Neural cell (in vitro differentiated cells): ENCODE measurements around the gene GPR152. TPM values are rescaled to one million over a fixed set of nuclear protein-coding genes. Genes with fewer than 3 reads are reported as not detected.

ENCODE experiments used
- H2AFZ ChIP-seq: fragments of 200-600, 300-800 bp; sonication (generic), shearing (Covaris generic); 2 replicates; pipeline ENCODE4 v1.6.0; 2014; ENCODE audit warnings: low read depth, mild to moderate bottlenecking, antibody characterized with exemption, low read length, moderate library complexity
- H3F3A ChIP-seq: fragments of 200-600 bp; shearing (Covaris generic); 2 replicates; pipeline ENCODE4 v1.6.1; 2016; ENCODE audit warnings: mild to moderate bottlenecking, moderate library complexity, mixed read lengths, antibody characterized with exemption, low read length; ENCODE audit not compliant: insufficient read depth, poor library complexity, severe bottlenecking
- H3K27ac ChIP-seq: fragments of 200-600, 300-800 bp; sonication (generic), shearing (Covaris generic); 2 replicates; pipeline ENCODE4 v1.5.1; 2014; ENCODE audit warnings: mild to moderate bottlenecking, low read length, moderate library complexity
- H3K27me3 ChIP-seq: fragments of 300-800, 200-600 bp; sonication (generic), shearing (Covaris generic); 2 replicates; pipeline ENCODE4 v1.6.0; 2014; ENCODE audit warnings: mild to moderate bottlenecking, low read depth, low read length, moderate library complexity; ENCODE audit not compliant: insufficient read depth
- H3K36me3 ChIP-seq: fragments of 300-800, 200-600 bp; sonication (generic), shearing (Covaris generic); 2 replicates; pipeline ENCODE4 v1.5.1; 2014; ENCODE audit warnings: mild to moderate bottlenecking, antibody characterized with exemption, low read length, moderate library complexity; ENCODE audit not compliant: insufficient read depth
- H3K4me2 ChIP-seq: fragments of 300-800, 200-600 bp; sonication (generic), shearing (Covaris generic); 2 replicates; pipeline ENCODE4 v1.6.0; 2014; ENCODE audit warnings: mild to moderate bottlenecking, low read length
- H3K4me3 ChIP-seq: fragments of 300-800, 200-600 bp; sonication (generic), shearing (Covaris generic); 2 replicates; pipeline ENCODE4 v1.5.1; 2014; ENCODE audit warnings: mild to moderate bottlenecking, low read length, moderate library complexity
- H3K79me2 ChIP-seq: fragments of 200-600 bp; shearing (Covaris generic); replicated peaks from 2 replicates; pipeline ENCODE4 v1.6.0; 2014; ENCODE audit warnings: mild to moderate bottlenecking, low read length, moderate library complexity; ENCODE audit not compliant: insufficient read depth
- H3K9ac ChIP-seq: fragments of 300-800, 200-600 bp; sonication (generic), shearing (Covaris generic); 2 replicates; pipeline ENCODE4 v1.6.1; 2016; ENCODE audit warnings: mild to moderate bottlenecking, low read length, mixed read lengths
- H3K9me2 ChIP-seq: fragments of 200-600 bp; shearing (Covaris generic); 2 replicates; pipeline ENCODE4 v1.6.1; 2016; ENCODE audit warnings: mild to moderate bottlenecking, low read length, mixed read lengths; ENCODE audit not compliant: insufficient read depth
- H3K9me3 ChIP-seq: fragments of 200-600, 300-800 bp; sonication (generic), shearing (Covaris generic); 2 replicates; pipeline ENCODE4 v1.6.1; 2016; ENCODE audit warnings: mild to moderate bottlenecking, mixed run types, low read length, moderate library complexity, mixed read lengths
- H4K20me1 ChIP-seq: fragments of 200-600 bp; shearing (Covaris generic); 2 replicates; pipeline ENCODE4 v1.6.1; 2016; ENCODE audit warnings: mild to moderate bottlenecking, mixed run types; ENCODE audit not compliant: insufficient read depth
- CTCF ChIP-seq: fragments of 450-650 bp; IDR thresholded peaks from 2 replicates; pipeline ENCODE4 v1.5.1; 2014; ENCODE audit warnings: antibody characterized with exemption, mild to moderate bottlenecking, moderate library complexity; ENCODE audit not compliant: poor library complexity, severe bottlenecking
- EP300 ChIP-seq: fragments of 450-650 bp; conservative IDR thresholded peaks from 2 replicates; pipeline ENCODE4 v1.6.1; 2014; ENCODE audit warnings: antibody characterized with exemption, mild to moderate bottlenecking, moderate library complexity; ENCODE audit not compliant: poor library complexity, severe bottlenecking
- EZH2 ChIP-seq: fragments of 200-600, 300-800 bp; shearing (Covaris generic), sonication (generic); IDR thresholded peaks from 2 replicates; pipeline ENCODE4 v1.6.1; 2014; ENCODE audit warnings: antibody characterized with exemption, low read length, borderline replicate concordance, mild to moderate bottlenecking; ENCODE audit not compliant: insufficient read depth, poor library complexity, severe bottlenecking
- MXI1 ChIP-seq: fragments of 450-650 bp; conservative IDR thresholded peaks from 2 replicates; pipeline ENCODE4 v1.6.1; 2014; ENCODE audit warnings: antibody characterized with exemption, mild to moderate bottlenecking; ENCODE audit not compliant: poor library complexity, severe bottlenecking
- POLR2AphosphoS5 ChIP-seq: IDR thresholded peaks from 2 replicates; pipeline ENCODE4 v1.6.1; 2012
- RAD21 ChIP-seq: fragments of 450-650 bp; conservative IDR thresholded peaks from 2 replicates; pipeline ENCODE4 v1.6.1; 2014; ENCODE audit warnings: antibody characterized with exemption, mild to moderate bottlenecking, moderate library complexity
- REST ChIP-seq: IDR thresholded peaks from 2 replicates; pipeline ENCODE4 v1.6.1; 2012; ENCODE audit warnings: borderline replicate concordance
- SMC3 ChIP-seq: fragments of 450-650 bp; conservative IDR thresholded peaks from 2 replicates; pipeline ENCODE4 v1.6.1; 2014; ENCODE audit warnings: antibody characterized with exemption, mild to moderate bottlenecking, moderate library complexity; ENCODE audit not compliant: poor library complexity
- TAF1 ChIP-seq: IDR thresholded peaks from 2 replicates; pipeline ENCODE4 v1.6.1; 2012; ENCODE audit warnings: low read depth
- polyA plus RNA-seq: library from polyadenylated mRNA; depleted of rRNA; stranded (reverse); fragments of >200 nt; gene quantifications from 2 replicates; pipeline ENCODE4 v1.2.3, GENCODE V29; 2014

The GPR152 gene
- polyA plus RNA-seq, 1 donor from 2014 or later = not detected

- Histone ChIP-seq H2AFZ (no peak overlapping the region), H3K9me3 (no peaks in the 10 kb centered on the region), H3K27me3 (no peaks in the 10 kb centered on the region), H3K4me3 (no peak overlapping the region), H3K4me2 (no peak overlapping the region), H4K20me1 (no peaks in the 10 kb centered on the region), H3F3A (no peaks in the 10 kb centered on the region), H3K36me3 (no peaks in the 10 kb centered on the region), H3K79me2 (no peaks in the 10 kb centered on the region), H3K9ac (no peak overlapping the region), H3K27ac (no peak overlapping the region), H3K9me2 (no peaks in the 10 kb centered on the region)
- no peak for TF ChIP-seq EP300
Measured at GRCh38 chr11:67451658-67451976, 912 bp downstream of the GPR152 start.

- Histone ChIP-seq H3K36me3 (no peaks in the 10 kb centered on the region), H3K9me3 (no peaks in the 10 kb centered on the region), H2AFZ (no peak overlapping the region), H3K4me2 (no peak overlapping the region), H3K9me2 (no peaks in the 10 kb centered on the region), H3K9ac (no peak overlapping the region), H3K79me2 (no peaks in the 10 kb centered on the region), H3K27ac (no peak overlapping the region), H3F3A (no peaks in the 10 kb centered on the region), H3K27me3 (no peaks in the 10 kb centered on the region), H4K20me1 (no peaks in the 10 kb centered on the region), H3K4me3 (no peak overlapping the region)
- no peak for TF ChIP-seq EZH2
- no peak for TF ChIP-seq EP300
- no peak for TF ChIP-seq REST
- no peak for TF ChIP-seq POLR2AphosphoS5
- no peak for TF ChIP-seq RAD21
Measured at GRCh38 chr11:67450796-67451657, 1.5 kb downstream of the GPR152 start.

- Histone ChIP-seq H3K27me3 (no peaks in the 10 kb centered on the region), H3K4me2 (no peak overlapping the region), H3F3A (no peaks in the 10 kb centered on the region), H3K36me3 (no peaks in the 10 kb centered on the region), H4K20me1 (no peaks in the 10 kb centered on the region), H3K9me2 (no peaks in the 10 kb centered on the region), H3K4me3 (no peak overlapping the region), H3K9ac (no peak overlapping the region), H3K9me3 (no peaks in the 10 kb centered on the region), H3K79me2 (no peaks in the 10 kb centered on the region), H2AFZ (no peak overlapping the region), H3K27ac (no peak overlapping the region)
- no peak for TF ChIP-seq CTCF
- no peak for TF ChIP-seq EZH2
- no peak for TF ChIP-seq EP300
- TF ChIP-seq MXI1 = no peak
- no peak for TF ChIP-seq REST
- no peak for TF ChIP-seq SMC3
- no peak for TF ChIP-seq POLR2AphosphoS5
- no peak for TF ChIP-seq RAD21
- TF ChIP-seq TAF1 = no peak
Measured at GRCh38 chr11:67449116-67449844, 3.2 kb downstream of the GPR152 start.
